Transverse colon (tissue), 4 donors: ENCODE measurements around the gene TGM6. TPM values are rescaled to one million over a fixed set of nuclear protein-coding genes. Genes with fewer than 3 reads are reported as not detected.

Experiments used
- DNase-seq: peaks from one replicate; pipeline ENCODE4 v3.0.0-alpha.2; 2019
- H3K27ac ChIP-seq, 4 donors: fragments of 200-600 bp; sonication (generic); 2 replicates each; pipeline ENCODE4 v1.5.1; 2016 to 2018; ENCODE audit warnings: inconsistent platforms in 4 of 4
- H3K27me3 ChIP-seq: fragments of 200-600 bp; sonication (generic); 2 replicates; pipeline ENCODE4 v1.5.1; 2017; ENCODE audit warnings: inconsistent platforms
- H3K36me3 ChIP-seq, 4 donors: fragments of 200-600 bp; sonication (generic); 2 replicates each; pipeline ENCODE4 v1.5.1; 2017 to 2019; ENCODE audit warnings: inconsistent platforms in 4 of 4
- H3K4me1 ChIP-seq, 4 donors: fragments of 200-600 bp; sonication (generic); 2 replicates each; pipeline ENCODE4 v1.5.1; 2017 to 2020; ENCODE audit warnings: inconsistent platforms in 4 of 4
- H3K4me3 ChIP-seq, 4 donors: fragments of 200-600 bp; sonication (generic); 1 replicate in 1 of 4; 2 replicates in 3 of 4; pipeline versions ENCODE4 v1.5.1 to v1.6.1; 2017 to 2019; ENCODE audit warnings: inconsistent platforms in 4 of 4
- H3K9me3 ChIP-seq, 2 donors: fragments of 200-600 bp; sonication (generic); 2 replicates each; pipeline ENCODE4 v1.5.1; 2017 to 2019; ENCODE audit warnings: inconsistent platforms in 2 of 2
- EP300 ChIP-seq: sonication (generic); formaldehyde crosslinking; IDR thresholded peaks from one replicate; pipeline ENCODE4 v1.6.1; 2017; ENCODE audit warnings: antibody characterized with exemption, low read depth
- POLR2A ChIP-seq: fragments of 450-650 bp; IDR thresholded peaks from one replicate; pipeline ENCODE4 v1.6.1; 2016; ENCODE audit warnings: antibody characterized with exemption, mild to moderate bottlenecking, moderate library complexity
- POLR2AphosphoS5 ChIP-seq, 3 donors: sonication (generic); formaldehyde crosslinking; IDR thresholded peaks; one replicate each; pipeline ENCODE4 v1.6.1; 2016; ENCODE audit warnings: antibody characterized with exemption in 3 of 3
- WGBS, 2 donors: methylation state at CpG; one replicate each; pipeline ENCODE4 v1.1.5; 2018; ENCODE audit warnings: low coverage in 1 of 2; 5-methylcytosine and 5-hydroxymethylcytosine counted together
- in situ Hi-C, 4 donors: fragments of 200-750 bp; cut with MboI; loops; one replicate each; pipeline versions ENCODE4 v1.15.0 to v1.15.1; 2017; ENCODE audit warnings: low sequenced_read_pairs in 3 of 4, low pct_ligation_motif_present in 1 of 4, low pct_unique_long_range_greater_than_20kb in 1 of 4
- intact Hi-C: fragments of 100-400 bp; cut with DNase I; formaldehyde crosslinking; loops from one replicate; pipeline ENCODE4 v1.15.1; 2023; ENCODE audit warnings: low total_unique reads
- total RNA-seq, 4 donors: library from RNA; depleted of rRNA; stranded (reverse); fragments of >200 nt; gene quantifications; one replicate each; pipeline ENCODE4 v1.1.0, GENCODE V29; 2016
- TF ChIP-seq, protein P1 (sequence below), 5 experiments: fragments of 200-600 bp in 3 of 5; fragments of 450-650 bp in 2 of 5; sonication (generic) in 3 of 5; IDR thresholded peaks; 1 replicate in 2 of 5; 2 replicates in 3 of 5; pipeline ENCODE4 v1.5.1; 2016 to 2017; ENCODE audit warnings: antibody characterized with exemption in 5 of 5, inconsistent platforms in 3 of 5, mild to moderate bottlenecking in 2 of 5, moderate library complexity in 1 of 5

TGM6 gene
- total RNA-seq, 4 donors from 2014 or later = 0.14 TPM; not detected in 3

DNA sequence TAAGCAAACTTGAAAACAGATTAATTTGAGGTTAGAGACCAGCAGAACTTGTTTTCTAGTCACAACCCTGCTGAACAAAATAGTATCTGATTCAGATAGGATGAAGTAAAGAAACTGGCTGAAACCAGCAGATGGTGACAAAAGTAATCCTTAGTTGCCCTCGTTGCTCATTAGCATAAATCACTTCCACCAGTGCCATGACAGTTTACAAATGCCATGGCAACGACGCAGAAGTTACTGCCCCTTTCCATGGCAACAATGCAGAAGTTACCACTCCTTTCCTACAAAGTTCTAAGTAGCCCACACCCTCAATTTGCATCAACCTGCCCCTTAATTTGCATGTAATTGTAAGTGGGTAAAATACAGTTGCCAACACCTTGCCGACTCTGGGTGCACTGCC, 66.1 kb downstream of the TGM6 start:
- no peak overlapping the region for H3K4me3 ChIP-seq
- no peaks in the 10 kb centered on the region for H3K9me3 ChIP-seq
- no peaks in the 10 kb centered on the region for H3K27me3 ChIP-seq
- no peak for DNase-seq
- TF ChIP-seq EP300 (no peak), POLR2A (no peak), POLR2AphosphoS5 (IDR thresholded peaks at IDR 0.05) (no peak)
- TF ChIP-seq, protein P1, sequence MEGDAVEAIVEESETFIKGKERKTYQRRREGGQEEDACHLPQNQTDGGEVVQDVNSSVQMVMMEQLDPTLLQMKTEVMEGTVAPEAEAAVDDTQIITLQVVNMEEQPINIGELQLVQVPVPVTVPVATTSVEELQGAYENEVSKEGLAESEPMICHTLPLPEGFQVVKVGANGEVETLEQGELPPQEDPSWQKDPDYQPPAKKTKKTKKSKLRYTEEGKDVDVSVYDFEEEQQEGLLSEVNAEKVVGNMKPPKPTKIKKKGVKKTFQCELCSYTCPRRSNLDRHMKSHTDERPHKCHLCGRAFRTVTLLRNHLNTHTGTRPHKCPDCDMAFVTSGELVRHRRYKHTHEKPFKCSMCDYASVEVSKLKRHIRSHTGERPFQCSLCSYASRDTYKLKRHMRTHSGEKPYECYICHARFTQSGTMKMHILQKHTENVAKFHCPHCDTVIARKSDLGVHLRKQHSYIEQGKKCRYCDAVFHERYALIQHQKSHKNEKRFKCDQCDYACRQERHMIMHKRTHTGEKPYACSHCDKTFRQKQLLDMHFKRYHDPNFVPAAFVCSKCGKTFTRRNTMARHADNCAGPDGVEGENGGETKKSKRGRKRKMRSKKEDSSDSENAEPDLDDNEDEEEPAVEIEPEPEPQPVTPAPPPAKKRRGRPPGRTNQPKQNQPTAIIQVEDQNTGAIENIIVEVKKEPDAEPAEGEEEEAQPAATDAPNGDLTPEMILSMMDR (IDR thresholded peaks at IDR 0.05) = no peak
- H3K27ac ChIP-seq = no peak overlapping the region
- in situ Hi-C loops (no loop called here), intact Hi-C loops (no loop called here)
- no peaks in the 10 kb centered on the region for H3K36me3 ChIP-seq
- WGBS, 2 donors = 61% methylated on average over 4 of the region's 4 CpGs; no CpG with 5 or more reads in 1 of the 2 donors
- H3K4me1 ChIP-seq = no peaks in the 10 kb centered on the region

DNA sequence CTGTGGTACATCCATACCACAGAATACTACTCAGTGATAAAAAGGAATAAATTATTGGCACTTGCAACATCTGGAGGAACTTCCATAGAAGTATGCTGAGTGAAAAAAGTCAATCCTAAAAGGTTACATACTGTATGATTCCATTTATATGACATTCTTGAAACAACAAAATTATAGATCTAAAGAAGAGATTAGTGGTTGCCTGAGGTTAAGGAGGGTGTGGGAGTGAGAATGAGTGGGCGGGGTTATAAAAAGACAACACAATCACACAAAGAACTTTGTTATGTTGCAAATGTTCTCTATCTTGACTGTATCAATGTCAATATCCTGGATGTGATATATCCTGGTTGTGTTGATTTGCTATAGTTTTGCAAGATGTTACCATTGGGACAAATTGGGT, 68.7 kb downstream of the TGM6 start:
- WGBS, 2 donors = 93 to 100% methylated on average over 1 of the region's 1 CpG
- no peak overlapping the region for H3K27ac ChIP-seq
- intact Hi-C loops = no loop called here

DNA sequence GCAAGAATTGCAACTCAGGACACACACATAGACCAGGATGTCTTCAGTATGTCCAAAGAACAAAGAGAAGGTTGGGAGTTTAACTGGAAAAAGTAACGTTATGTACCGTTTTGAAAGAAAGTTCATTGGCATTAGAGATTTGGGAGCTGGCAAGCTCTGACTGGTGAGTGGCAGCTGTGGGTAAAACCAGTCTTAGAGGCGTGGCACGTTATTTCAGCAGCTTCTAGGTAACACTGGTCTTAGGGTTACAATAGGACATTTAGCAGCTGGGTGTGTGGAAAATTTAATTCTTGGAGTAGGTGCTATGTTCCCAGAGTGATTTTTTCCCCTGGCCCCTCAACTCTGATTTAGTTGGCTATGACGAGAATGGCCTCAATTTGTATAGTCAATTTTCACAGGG, 70.7 kb downstream of the TGM6 start:
- intact Hi-C loops (loop anchor here (10.0 kb wide), 1 partner anchor 247 kb away; no protein-coding TSS in a partner anchor), in situ Hi-C loops (loop anchor here in 3 of 4 donors (5.0 to 25.0 kb wide), 3 partner anchors 239 to 247 kb away; no protein-coding TSS in a partner anchor)
- TF ChIP-seq, protein P1 (IDR thresholded peaks at IDR 0.05) = no peak
- TF ChIP-seq POLR2A (no peak), POLR2AphosphoS5 (IDR thresholded peaks at IDR 0.05) (no peak), EP300 (no peak)
- WGBS, 2 donors = 49 to 74% methylated on average over 5 of the region's 5 CpGs
- no peaks in the 10 kb centered on the region for H3K36me3 ChIP-seq
- H3K4me3 ChIP-seq = no peak overlapping the region
- H3K27me3 ChIP-seq = no peaks in the 10 kb centered on the region
- H3K27ac ChIP-seq = no peak overlapping the region
- no peaks in the 10 kb centered on the region for H3K9me3 ChIP-seq
- H3K4me1 ChIP-seq = peaks cover 0 to 4% (median 0%) of the 10 kb centered on the region in 4 donors
- no peak for DNase-seq

More for the DNA sequence above, 68.7 kb downstream of the TGM6 start:
- DNase-seq = no peak
- TF ChIP-seq POLR2A (no peak), POLR2AphosphoS5 (IDR thresholded peaks at IDR 0.05) (no peak), EP300 (no peak)
- TF ChIP-seq, protein P1 (IDR thresholded peaks at IDR 0.05) = no peak
- Histone ChIP-seq H3K27me3 (no peaks in the 10 kb centered on the region), H3K9me3 (no peaks in the 10 kb centered on the region), H3K36me3 (no peaks in the 10 kb centered on the region), H3K4me3 (no peak overlapping the region), H3K4me1 (no peaks in the 10 kb centered on the region)
- in situ Hi-C loops = no loop called here

DNA sequence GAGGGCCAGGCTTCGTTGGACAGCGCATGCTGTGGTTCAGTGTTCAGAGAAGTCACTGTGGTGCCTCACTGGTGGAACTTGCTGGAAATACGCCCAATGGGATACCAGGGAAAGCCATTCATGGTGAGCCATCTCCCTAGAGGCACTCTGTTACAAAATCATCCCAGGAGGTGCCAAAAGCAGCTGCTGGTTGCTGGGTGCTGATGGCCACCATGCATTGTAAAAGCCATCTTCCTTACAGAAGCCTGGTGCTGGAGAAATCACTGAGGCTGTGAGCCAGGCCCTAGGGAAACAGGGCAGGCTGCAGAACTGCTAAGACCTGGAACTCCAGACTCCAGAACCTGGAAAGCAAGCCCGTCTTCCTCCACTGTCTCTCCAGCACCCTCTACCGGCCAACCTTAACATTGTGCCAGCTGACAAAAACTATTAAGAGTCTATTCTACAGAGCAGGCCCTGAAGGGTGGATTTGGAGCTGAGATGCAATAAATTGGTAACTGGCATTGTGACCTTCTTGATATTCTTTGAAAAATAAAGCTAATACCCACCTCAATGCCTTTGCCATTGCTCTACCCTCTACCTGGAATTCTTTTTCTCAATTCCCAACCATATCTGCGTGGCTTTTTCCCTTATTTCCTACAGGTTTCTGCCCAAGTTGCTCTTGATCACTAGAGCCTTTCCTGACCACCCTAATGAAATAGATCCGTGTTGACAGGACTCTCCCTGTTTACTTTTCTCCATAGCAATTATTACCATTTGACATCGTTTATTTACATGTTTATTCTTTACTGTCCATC, 71.4 kb downstream of the TGM6 start:
- 53 to 78% methylated on average over 6 to 8 of the region's 8 CpGs for WGBS, 2 donors
- Histone ChIP-seq H3K9me3 (no peaks in the 10 kb centered on the region), H3K27ac (no peak overlapping the region), H3K36me3 (no peaks in the 10 kb centered on the region), H3K27me3 (no peaks in the 10 kb centered on the region), H3K4me1 (peaks cover 0 to 4% (median 0%) of the 10 kb centered on the region in 4 donors), H3K4me3 (no peak overlapping the region)
- DNase-seq = peak; percentile 69
- intact Hi-C loops (loop anchor here (10.0 kb wide), 1 partner anchor 247 kb away; no protein-coding TSS in a partner anchor), in situ Hi-C loops (loop anchor here in 3 of 4 donors (5.0 to 25.0 kb wide), 3 partner anchors 240 to 247 kb away; no protein-coding TSS in a partner anchor)
- TF ChIP-seq POLR2A = no peak
- TF ChIP-seq, protein P1 (IDR thresholded peaks at IDR 0.05) = peak; percentile 63 to 87 (median 79)
- no peak for TF ChIP-seq EP300
